Measurements from ENCODE around the gene PXDN. TPM values are rescaled to one million over a fixed set of nuclear protein-coding genes. Genes with fewer than 3 reads are reported as not detected.

PXDN gene
- total RNA-seq, 1 experiment from 2014 or later, result 0.13 TPM

- DNase-seq (ENCODE audit: low spot score), result no peak
Measured at GRCh38 chr2:1755436-1756191, 11.3 kb upstream of the PXDN start.

- no peak for DNase-seq (ENCODE audit: low spot score)
Measured at GRCh38 chr2:1754461-1755170, 10.3 kb upstream of the PXDN start.

- DNase-seq (ENCODE audit: low spot score), result no peak
Measured at GRCh38 chr2:1754046-1754445, 9.7 kb upstream of the PXDN start.

GRCh38 chr2:1752751-1753150 is 8.4 kb upstream of the PXDN start:
- DNase-seq (ENCODE audit: low spot score), result no peak

- DNase-seq (ENCODE audit: low spot score), result no peak
Measured at GRCh38 chr2:1751767-1752725, 7.7 kb upstream of the PXDN start.

- DNase-seq (ENCODE audit: low spot score), result peak; percentile 74
Measured at GRCh38 chr2:1750933-1751766, 6.8 kb upstream of the PXDN start.

GRCh38 chr2:1750270-1750932 is 6.1 kb upstream of the PXDN start:
- no peak for DNase-seq (ENCODE audit: low spot score)

- DNase-seq (ENCODE audit: low spot score), result no peak
Measured at GRCh38 chr2:1749489-1750119, 5.3 kb upstream of the PXDN start.

- DNase-seq (ENCODE audit: low spot score), result no peak
Measured at GRCh38 chr2:1748741-1749488, 4.6 kb upstream of the PXDN start.

- DNase-seq (ENCODE audit: low spot score), result no peak
Measured at GRCh38 chr2:1748176-1748740, 3.9 kb upstream of the PXDN start.

- no peak for DNase-seq (ENCODE audit: low spot score)
Measured at GRCh38 chr2:1747065-1747941, 3.0 kb upstream of the PXDN start.

GRCh38 chr2:1746174-1747064 is 2.1 kb upstream of the PXDN start:
- no peak for DNase-seq (ENCODE audit: low spot score)

GRCh38 chr2:1745171-1746023 is 1.1 kb upstream of the PXDN start:
- DNase-seq (ENCODE audit: low spot score), result no peak

- DNase-seq (ENCODE audit: low spot score), result no peak
Measured at GRCh38 chr2:1744151-1744445, 217 bp downstream of the PXDN start.

- DNase-seq (ENCODE audit: low spot score), result no peak
Measured at GRCh38 chr2:1743396-1744150, 742 bp downstream of the PXDN start.
